COLO668 (cell line): ENCODE measurements around the gene ZDHHC18.
"Not testable (repeated sequence)": the region's sequence is repeated elsewhere in the genome, so short reads cannot be mapped to it uniquely, and the experiment has no call there.

Experiments
- DNase-seq: peaks from one replicate; lab custom pipeline; 2025; ENCODE audit not compliant: unreplicated experiment; lab: John Stamatoyannopoulos, UW

The ZDHHC18 gene

GRCh38 chr1:26857473-26858060 lies 31.1 kb downstream of the ZDHHC18 start:
- no peak for DNase-seq

GRCh38 chr1:26858160-26858559 lies 31.7 kb downstream of the ZDHHC18 start:
- DNase-seq, result no peak

GRCh38 chr1:26858891-26859640 lies 32.6 kb downstream of the ZDHHC18 start:
- no peak for DNase-seq

GRCh38 chr1:26861286-26861701 lies 34.8 kb downstream of the ZDHHC18 start:
- DNase-seq, result no peak

- DNase-seq, result peak; percentile 44
Measured at GRCh38 chr1:26861889-26862378, 35.4 kb downstream of the ZDHHC18 start.

- peak; percentile 98 for DNase-seq
Measured at GRCh38 chr1:26862781-26863684, 36.5 kb downstream of the ZDHHC18 start, which contains the start of gene SFN. SFN (plus strand) TSS chr1:26863149; CDS start chr1:26863213, 64 bp downstream.

- DNase-seq, result peak; percentile 66
Measured at GRCh38 chr1:26863685-26864077, 37.2 kb downstream of the ZDHHC18 start.

- peak; percentile 100 for DNase-seq
Measured at GRCh38 chr1:26864610-26865480, 38.4 kb downstream of the ZDHHC18 start.

- not testable (repeated sequence) for DNase-seq
Measured at GRCh38 chr1:26873097-26873496, 46.6 kb downstream of the ZDHHC18 start.

- DNase-seq, result no peak
Measured at GRCh38 chr1:26874896-26875295, 48.4 kb downstream of the ZDHHC18 start.

GRCh38 chr1:26877326-26877725 lies 50.8 kb downstream of the ZDHHC18 start:
- DNase-seq, result no peak

- DNase-seq, result no peak
Measured at GRCh38 chr1:26879793-26880192, 53.3 kb downstream of the ZDHHC18 start.

GRCh38 chr1:26881611-26882010 lies 55.1 kb downstream of the ZDHHC18 start:
- DNase-seq, result not testable (repeated sequence)

GRCh38 chr1:26882696-26883463 lies 56.4 kb downstream of the ZDHHC18 start:
- no peak for DNase-seq

- DNase-seq, result no peak
Measured at GRCh38 chr1:26887125-26887524, 60.6 kb downstream of the ZDHHC18 start.

- DNase-seq, result no peak
Measured at GRCh38 chr1:26888231-26888630, 61.7 kb downstream of the ZDHHC18 start.

- peak; percentile 94 for DNase-seq
Measured at GRCh38 chr1:26889551-26890466, 63.3 kb downstream of the ZDHHC18 start, which contains the start of gene GPN2. GPN2 (minus strand) TSS chr1:26890283; CDS start chr1:26890096, 187 bp downstream.

GRCh38 chr1:26890467-26890796 lies 63.9 kb downstream of the ZDHHC18 start:
- no peak for DNase-seq

- no peak for DNase-seq
Measured at GRCh38 chr1:26894263-26894662, 67.8 kb downstream of the ZDHHC18 start.
